HCT116 (cell line): ENCODE measurements around the gene CACNA1S.

Experiments
- CEBPB ChIP-seq: IDR thresholded peaks from 2 replicates; pipeline ENCODE4 v1.6.1; 2012; ENCODE audit warnings: low read depth
- EZH2 ChIP-seq: fragments of 200-600 bp; sonication (generic); IDR thresholded peaks from 2 replicates; pipeline ENCODE4 v1.6.1; 2017; ENCODE audit warnings: antibody characterized with exemption, mixed run types
- POLR2AphosphoS5 ChIP-seq: IDR thresholded peaks from 2 replicates; pipeline ENCODE4 v1.6.1; 2011; ENCODE audit warnings: mild to moderate bottlenecking, low read depth, low read length, moderate library complexity
- ZFX ChIP-seq: fragments of 450-650 bp; IDR thresholded peaks from 2 replicates; pipeline ENCODE4 v1.6.1; 2017
- ZNF274 ChIP-seq: fragments of 200-500 bp; sonication (Bioruptor generic); IDR thresholded peaks from 2 replicates; pipeline ENCODE4 v1.6.1; 2014; ENCODE audit warnings: mild to moderate bottlenecking, low read depth, low read length, inconsistent platforms
- TF ChIP-seq, protein P1 (sequence below), 3 experiments: fragments of 200-600 bp in 1 of 3; sonication (generic) in 1 of 3; IDR thresholded peaks in 2 of 3; conservative IDR thresholded peaks in 1 of 3; 2 replicates each; pipeline ENCODE4 v1.5.1; 2012 to 2017; ENCODE audit warnings: low read depth in 2 of 3, low read length in 2 of 3, antibody characterized with exemption in 1 of 3, borderline replicate concordance in 1 of 3, control low read depth in 1 of 3, mild to moderate bottlenecking in 1 of 3, mixed read lengths in 1 of 3, mixed run types in 1 of 3, moderate library complexity in 1 of 3; ENCODE audit not compliant: insufficient read depth in 1 of 3

DNA sequence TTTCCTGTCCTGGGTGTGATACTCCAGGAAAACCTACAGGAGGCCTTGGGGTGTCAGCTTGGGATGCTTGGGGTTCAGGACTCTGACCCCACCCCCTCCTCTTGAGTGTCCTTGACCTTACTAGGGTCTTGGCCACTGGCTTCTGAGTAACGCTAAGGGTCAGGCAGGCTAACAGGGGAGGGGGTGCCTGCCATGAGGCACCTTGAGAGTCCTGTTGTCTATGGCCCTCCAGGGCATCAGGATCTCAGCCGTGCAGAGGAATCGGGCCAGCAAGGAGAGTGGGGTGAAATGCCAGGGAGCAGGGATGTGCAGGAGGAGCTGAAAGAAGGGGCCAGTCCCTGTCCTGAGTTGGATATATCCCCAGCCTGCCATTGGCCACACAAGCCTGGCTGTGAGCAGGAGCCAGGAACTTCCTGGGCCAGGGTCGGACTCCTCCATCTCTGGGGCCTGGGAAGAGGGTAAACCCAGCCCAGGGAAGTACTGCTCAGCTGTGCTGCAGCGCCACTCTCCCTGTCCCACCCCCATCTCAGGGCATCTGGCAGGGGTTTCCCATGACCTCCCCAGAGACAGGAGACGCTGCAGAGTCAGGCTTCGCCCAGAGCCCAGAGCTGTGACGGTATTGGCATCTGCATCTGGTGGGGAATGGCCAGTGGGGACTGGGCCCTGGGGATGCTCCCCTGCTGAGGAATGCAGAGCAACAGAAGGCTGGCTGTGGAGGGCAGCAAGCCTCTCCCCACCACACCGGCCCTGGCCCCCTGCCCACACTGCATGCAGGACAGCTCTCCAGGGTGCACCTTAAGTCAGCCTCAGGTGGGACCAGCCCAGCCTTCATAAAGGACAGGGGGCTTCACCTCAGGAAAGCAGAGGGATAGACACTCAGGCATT is 95.0 kb downstream of the CACNA1S start:
- TF ChIP-seq, protein P1, sequence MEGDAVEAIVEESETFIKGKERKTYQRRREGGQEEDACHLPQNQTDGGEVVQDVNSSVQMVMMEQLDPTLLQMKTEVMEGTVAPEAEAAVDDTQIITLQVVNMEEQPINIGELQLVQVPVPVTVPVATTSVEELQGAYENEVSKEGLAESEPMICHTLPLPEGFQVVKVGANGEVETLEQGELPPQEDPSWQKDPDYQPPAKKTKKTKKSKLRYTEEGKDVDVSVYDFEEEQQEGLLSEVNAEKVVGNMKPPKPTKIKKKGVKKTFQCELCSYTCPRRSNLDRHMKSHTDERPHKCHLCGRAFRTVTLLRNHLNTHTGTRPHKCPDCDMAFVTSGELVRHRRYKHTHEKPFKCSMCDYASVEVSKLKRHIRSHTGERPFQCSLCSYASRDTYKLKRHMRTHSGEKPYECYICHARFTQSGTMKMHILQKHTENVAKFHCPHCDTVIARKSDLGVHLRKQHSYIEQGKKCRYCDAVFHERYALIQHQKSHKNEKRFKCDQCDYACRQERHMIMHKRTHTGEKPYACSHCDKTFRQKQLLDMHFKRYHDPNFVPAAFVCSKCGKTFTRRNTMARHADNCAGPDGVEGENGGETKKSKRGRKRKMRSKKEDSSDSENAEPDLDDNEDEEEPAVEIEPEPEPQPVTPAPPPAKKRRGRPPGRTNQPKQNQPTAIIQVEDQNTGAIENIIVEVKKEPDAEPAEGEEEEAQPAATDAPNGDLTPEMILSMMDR (IDR thresholded peaks at IDR 0.05 in 2 of 3, conservative IDR thresholded peaks at IDR 0.05 in 1 of 3; ENCODE audit: borderline replicate concordance in 1 of 3, insufficient read depth in 1 of 3, low read depth in 2 of 3, low read length in 2 of 3): no peak
- TF ChIP-seq POLR2AphosphoS5: no peak
- no peak for TF ChIP-seq ZNF274
- no peak for TF ChIP-seq CEBPB
- TF ChIP-seq EZH2: no peak
- TF ChIP-seq ZFX: no peak
